ENCODE data around the gene MICAL2. TPM values are rescaled to one million over a fixed set of nuclear protein-coding genes. Genes with fewer than 3 reads are reported as not detected.

The MICAL2 gene
- total and polyA plus RNA-seq, 2 of the 8 experiments (the other 6 are each of a cell fraction or from before 2014, with no cell fraction given), result 1.3 to 4.1 TPM

DNA sequence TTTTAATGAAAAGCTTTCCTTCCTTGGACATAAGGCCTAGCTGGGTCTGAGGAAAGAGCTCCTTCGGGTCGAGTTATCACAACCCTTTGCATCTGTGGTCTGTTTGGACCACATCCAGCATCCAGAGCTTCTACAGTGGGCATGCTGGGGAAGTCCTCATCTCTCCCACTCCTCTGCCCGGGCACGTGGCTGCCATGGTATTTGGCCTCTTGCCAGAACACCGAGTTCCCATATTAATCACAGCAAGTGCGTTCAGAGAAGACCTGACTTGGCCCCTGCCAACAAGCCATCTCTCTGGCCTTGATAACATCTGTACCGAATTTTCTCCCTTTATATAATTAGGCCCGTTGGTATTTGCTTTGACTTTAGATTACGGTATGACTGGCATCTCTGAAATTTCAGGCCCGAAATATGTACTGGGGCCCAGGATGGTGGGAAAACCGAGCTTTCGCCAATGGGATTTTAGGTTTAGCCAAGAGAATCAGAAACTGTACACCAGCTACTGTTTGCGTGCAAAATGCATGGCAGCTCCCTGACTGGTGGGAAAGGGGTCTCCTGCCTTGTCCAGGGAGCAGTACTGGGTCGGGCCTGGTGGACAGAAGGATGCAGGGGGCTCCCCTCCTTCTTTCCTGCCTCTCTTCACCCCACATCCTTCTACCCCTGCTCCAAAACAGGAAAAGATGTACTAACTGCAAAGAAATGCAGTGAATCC lies 90.0 kb downstream of the MICAL2 start (continued):
- no peak for TF ChIP-seq EP300 (IDR thresholded peaks at IDR 0.05; ENCODE audit: borderline replicate concordance in 1 of 2, low read depth in 2 of 2, low read length in 2 of 2)
- no peak for TF ChIP-seq SIRT6 (IDR thresholded peaks at IDR 0.05; ENCODE audit: low read length)
- no peak for TF ChIP-seq ASH2L (IDR thresholded peaks at IDR 0.05; ENCODE audit: low read length)
- no peak for TF ChIP-seq POLR2A (IDR thresholded peaks at IDR 0.05; ENCODE audit: control extremely low read depth in 1 of 2, low read depth in 2 of 2, low read length in 2 of 2)
- TF ChIP-seq SRF (IDR thresholded peaks at IDR 0.05; ENCODE audit: low read depth, low read length), result no peak
- TF ChIP-seq EGR1 (IDR thresholded peaks at IDR 0.05; ENCODE audit: borderline replicate concordance, low read depth, low read length), result no peak
- TF ChIP-seq, protein P1, sequence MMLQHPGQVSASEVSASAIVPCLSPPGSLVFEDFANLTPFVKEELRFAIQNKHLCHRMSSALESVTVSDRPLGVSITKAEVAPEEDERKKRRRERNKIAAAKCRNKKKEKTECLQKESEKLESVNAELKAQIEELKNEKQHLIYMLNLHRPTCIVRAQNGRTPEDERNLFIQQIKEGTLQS (IDR thresholded peaks at IDR 0.05; ENCODE audit: insufficient read depth, low read depth, low read length), result no peak

Data from H1 (cell line).